ENCODE data around the gene FBXL17. TPM values are rescaled to one million over a fixed set of nuclear protein-coding genes. Genes with fewer than 3 reads are reported as not detected.

The FBXL17 gene
- total RNA-seq, 1 experiment from 2014 or later = 5.3 TPM

DNA sequence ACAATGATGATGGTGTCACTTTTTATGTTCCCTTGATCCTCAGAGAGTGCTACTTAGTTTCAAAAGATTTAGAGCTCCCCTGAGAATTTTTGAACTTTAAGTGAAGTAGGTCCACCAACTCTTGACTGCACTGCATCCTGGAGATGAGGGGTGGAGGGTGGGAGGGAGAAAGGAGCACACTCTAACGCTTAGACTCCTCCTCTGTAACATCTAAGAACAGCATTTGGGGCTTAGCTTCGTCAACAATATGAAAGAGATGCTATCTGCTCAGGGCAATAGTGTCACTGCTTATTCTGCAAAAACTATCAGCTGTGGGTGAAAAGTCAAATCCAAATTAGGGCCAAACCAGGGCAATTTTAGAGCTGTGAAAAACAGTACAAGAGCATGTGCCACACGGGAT is 468.4 kb downstream of the FBXL17 start:
- no peak overlapping the region for H3K23ac ChIP-seq (ENCODE audit: insufficient read length, low read depth, low read length)
- no peak overlapping the region for H2AFZ ChIP-seq (ENCODE audit: low read length)
- H4K91ac ChIP-seq (ENCODE audit: insufficient read length, low read depth, low read length) = no peak overlapping the region
- Mint-ChIP-seq H3K9me3 (no peaks in the 10 kb centered on the region), H3K27ac (no peak overlapping the region), H3K36me3 (ENCODE audit: insufficient read depth in 1 of 3, low read depth in 3 of 3) (no peaks in the 10 kb centered on the region), H3K27me3 (ENCODE audit: low read depth) (no peaks in the 10 kb centered on the region), H3K4me1 (peaks cover 7 to 12% of the 10 kb centered on the region in 2 experiments; a peak in 3 of 4 replicates), H3K4me3 (no peak overlapping the region)
- H3K56ac ChIP-seq (ENCODE audit: insufficient read length, low read depth, low read length) = no peak overlapping the region
- H3K4ac ChIP-seq (ENCODE audit: low read depth, low read length) = no peak overlapping the region
- no peaks in the 10 kb centered on the region for H3K9me3 ChIP-seq (ENCODE audit: control insufficient read depth, low read depth, low read length)
- H3K4me2 ChIP-seq (ENCODE audit: insufficient read depth, insufficient read length, low read length) = no peak overlapping the region
- no peaks in the 10 kb centered on the region for H3K79me1 ChIP-seq (ENCODE audit: insufficient read depth, low read depth, low read length, poor library complexity, severe bottlenecking)
- TF ChIP-seq, protein P1, sequence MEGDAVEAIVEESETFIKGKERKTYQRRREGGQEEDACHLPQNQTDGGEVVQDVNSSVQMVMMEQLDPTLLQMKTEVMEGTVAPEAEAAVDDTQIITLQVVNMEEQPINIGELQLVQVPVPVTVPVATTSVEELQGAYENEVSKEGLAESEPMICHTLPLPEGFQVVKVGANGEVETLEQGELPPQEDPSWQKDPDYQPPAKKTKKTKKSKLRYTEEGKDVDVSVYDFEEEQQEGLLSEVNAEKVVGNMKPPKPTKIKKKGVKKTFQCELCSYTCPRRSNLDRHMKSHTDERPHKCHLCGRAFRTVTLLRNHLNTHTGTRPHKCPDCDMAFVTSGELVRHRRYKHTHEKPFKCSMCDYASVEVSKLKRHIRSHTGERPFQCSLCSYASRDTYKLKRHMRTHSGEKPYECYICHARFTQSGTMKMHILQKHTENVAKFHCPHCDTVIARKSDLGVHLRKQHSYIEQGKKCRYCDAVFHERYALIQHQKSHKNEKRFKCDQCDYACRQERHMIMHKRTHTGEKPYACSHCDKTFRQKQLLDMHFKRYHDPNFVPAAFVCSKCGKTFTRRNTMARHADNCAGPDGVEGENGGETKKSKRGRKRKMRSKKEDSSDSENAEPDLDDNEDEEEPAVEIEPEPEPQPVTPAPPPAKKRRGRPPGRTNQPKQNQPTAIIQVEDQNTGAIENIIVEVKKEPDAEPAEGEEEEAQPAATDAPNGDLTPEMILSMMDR (conservative IDR thresholded peaks at IDR 0.05) = no peak
- H3K27me3 ChIP-seq (ENCODE audit: insufficient read depth, low read length) = no peaks in the 10 kb centered on the region
- no peak overlapping the region for H3K14ac ChIP-seq (ENCODE audit: insufficient read depth, low read length)
- H2BK120ac ChIP-seq (ENCODE audit: low read depth, low read length, poor library complexity, severe bottlenecking) = no peak overlapping the region
- no CpG with 5 or more reads among the region's 3 CpGs for WGBS (ENCODE audit: extremely low coverage, insufficient read length, low lambda C conversion rate)
- H2BK15ac ChIP-seq (ENCODE audit: low read depth, low read length) = no peak overlapping the region
- H3K79me2 ChIP-seq (ENCODE audit: insufficient read depth, low read length) = 0 out of 2 replicates have a peak, but pooled peaks cover 2% of the 10 kb centered on the region
- no peak overlapping the region for H3T11ph ChIP-seq (ENCODE audit: low read length)
- H4K8ac ChIP-seq (replicated peaks; ENCODE audit: insufficient read length, low read depth, low read length) = no peak overlapping the region
- no peaks in the 10 kb centered on the region for H4K20me1 ChIP-seq (ENCODE audit: control insufficient read depth, insufficient read depth, insufficient read length)
- no peak overlapping the region for H2AK5ac ChIP-seq (ENCODE audit: insufficient read length, low read length)
- H3K4me1 ChIP-seq (ENCODE audit: insufficient read depth, low read length) = no peaks in the 10 kb centered on the region; the same call in 1 of the 2 replicates
- no peak for DNase-seq
- no peak overlapping the region for H3K18ac ChIP-seq (ENCODE audit: insufficient read length, low read depth, low read length)
- no peaks in the 10 kb centered on the region for H3K23me2 ChIP-seq (ENCODE audit: insufficient read length, low read depth, low read length, poor library complexity, severe bottlenecking)
- H2BK12ac ChIP-seq (ENCODE audit: insufficient read length, low read depth, low read length) = no peak overlapping the region
- no peak overlapping the region for H4K5ac ChIP-seq (ENCODE audit: insufficient read length, low read depth, low read length)
- H2BK5ac ChIP-seq (ENCODE audit: insufficient read length, low read length) = no peak overlapping the region
- no peak overlapping the region for H3K9ac ChIP-seq (ENCODE audit: extremely low read depth, insufficient read length, low read length)
- no peak overlapping the region for H2BK20ac ChIP-seq (ENCODE audit: low read depth, low read length, poor library complexity, severe bottlenecking)
- H3K27ac ChIP-seq (ENCODE audit: insufficient read length, low read depth, low read length) = no peak overlapping the region
